HEK293 (cell line): ENCODE results near the gene PAPSS1.

Experiments
- CTCF ChIA-PET: fragments of 350-600 bp; formaldehyde crosslinking; extraction: SDS; loops from one replicate; lab custom pipeline; 2021; ENCODE audit warnings: antibody characterized with exemption; lab: Yijun Ruan, JAX
- POLR2A ChIA-PET: fragments of 300-600 bp; formaldehyde crosslinking; extraction: SDS; loops from one replicate; lab custom pipeline; 2020; ENCODE audit warnings: antibody characterized with exemption, inconsistent platforms; lab: Yijun Ruan, JAX
- H3K27ac ChIP-seq: fragments of 200-500 bp; sonication (Bioruptor generic); 2 replicates; pipeline ENCODE4 v1.5.1; 2014; ENCODE audit warnings: low read depth, low read length, control low read depth, inconsistent platforms; ENCODE audit errors: extremely low read depth
- H3K36me3 ChIP-seq, 2 experiments: fragments of 200-500 bp in 1 of 2; sonication (Bioruptor generic) in 1 of 2; 1 replicate in 1 of 2; 2 replicates in 1 of 2; pipeline ENCODE4 v1.5.1; 2014 to 2017; ENCODE audit warnings: inconsistent platforms in 2 of 2, low read length in 2 of 2; ENCODE audit not compliant: control insufficient read depth in 2 of 2, insufficient read depth in 1 of 2
- H3K4me1 ChIP-seq: fragments of 200-500 bp; sonication (Bioruptor generic); 2 replicates; pipeline ENCODE4 v1.5.1; 2014; ENCODE audit warnings: mild to moderate bottlenecking, low read length, inconsistent platforms; ENCODE audit not compliant: control insufficient read depth, insufficient read depth
- H3K4me3 ChIP-seq: 2 replicates; pipeline ENCODE4 v1.5.1; 2011; ENCODE audit warnings: low read depth, mild to moderate bottlenecking, control low read depth, low read length, moderate library complexity
- H3K9me3 ChIP-seq: fragments of 200-500 bp; sonication (Bioruptor generic); 2 replicates; pipeline ENCODE4 v1.5.1; 2014; ENCODE audit warnings: low read depth, low read length, inconsistent platforms; ENCODE audit not compliant: control insufficient read depth, insufficient read depth
- GLIS2 ChIP-seq: fragments of 450-650 bp; formaldehyde crosslinking; IDR thresholded peaks from 2 replicates; pipeline ENCODE4 v1.5.1; 2016; ENCODE audit warnings: missing biosample characterization, missing genetic modification characterization
- HOXD13 ChIP-seq: sonication (generic); formaldehyde crosslinking; IDR thresholded peaks from 2 replicates; pipeline ENCODE4 v1.8.0; 2022; ENCODE audit warnings: missing genetic modification reagents, borderline replicate concordance
- KLF16 ChIP-seq: fragments of 450-650 bp; formaldehyde crosslinking; IDR thresholded peaks from 2 replicates; pipeline ENCODE4 v1.5.1; 2017; ENCODE audit warnings: missing biosample characterization, missing genetic modification characterization
- OVOL3 ChIP-seq: fragments of 450-650 bp; formaldehyde crosslinking; IDR thresholded peaks from 2 replicates; pipeline ENCODE4 v1.5.1; 2016; ENCODE audit warnings: missing biosample characterization, missing genetic modification characterization
- TCF7L2 ChIP-seq: IDR thresholded peaks from 2 replicates; pipeline ENCODE4 v1.6.1; 2011; ENCODE audit warnings: low read depth, mild to moderate bottlenecking, inconsistent platforms, low read length, moderate library complexity, borderline replicate concordance
- ZBTB1 ChIP-seq: fragments of 450-650 bp; formaldehyde crosslinking; IDR thresholded peaks from 2 replicates; pipeline ENCODE4 v1.5.1; 2016; ENCODE audit warnings: missing biosample characterization, missing genetic modification characterization
- ZBTB17 ChIP-seq: fragments of 450-650 bp; formaldehyde crosslinking; IDR thresholded peaks from 2 replicates; pipeline ENCODE4 v1.5.1; 2016; ENCODE audit warnings: missing biosample characterization, missing genetic modification characterization
- ZBTB49 ChIP-seq: fragments of 450-650 bp; formaldehyde crosslinking; IDR thresholded peaks from 2 replicates; pipeline ENCODE4 v1.5.1; 2016; ENCODE audit warnings: missing biosample characterization, missing genetic modification characterization, low read depth
- ZEB2 ChIP-seq: fragments of 450-650 bp; formaldehyde crosslinking; IDR thresholded peaks from 2 replicates; pipeline ENCODE4 v1.5.1; 2016; ENCODE audit warnings: missing biosample characterization, missing genetic modification characterization
- ZFP37 ChIP-seq: fragments of 450-650 bp; formaldehyde crosslinking; IDR thresholded peaks from 2 replicates; pipeline ENCODE4 v1.5.1; 2016; ENCODE audit warnings: missing biosample characterization, missing genetic modification characterization
- ZNF133 ChIP-seq: fragments of 450-650 bp; formaldehyde crosslinking; IDR thresholded peaks from 2 replicates; pipeline ENCODE4 v1.5.1; 2016; ENCODE audit warnings: missing biosample characterization, missing genetic modification characterization
- ZNF157 ChIP-seq: fragments of 450-650 bp; formaldehyde crosslinking; IDR thresholded peaks from 2 replicates; pipeline ENCODE4 v1.5.1; 2016; ENCODE audit warnings: missing biosample characterization, missing genetic modification characterization
- ZNF174 ChIP-seq: fragments of 450-650 bp; formaldehyde crosslinking; IDR thresholded peaks from 2 replicates; pipeline ENCODE4 v1.5.0; 2017; ENCODE audit warnings: missing biosample characterization, mild to moderate bottlenecking, missing genetic modification characterization
- ZNF214 ChIP-seq: fragments of 450-650 bp; formaldehyde crosslinking; IDR thresholded peaks from 2 replicates; pipeline ENCODE4 v1.5.1; 2017; ENCODE audit warnings: missing biosample characterization, mild to moderate bottlenecking, missing genetic modification characterization, borderline replicate concordance
- ZNF274 ChIP-seq, 2 experiments: fragments of 200-500 bp in 1 of 2; fragments of 450-650 bp in 1 of 2; sonication (Bioruptor generic) in 1 of 2; formaldehyde crosslinking in 1 of 2; IDR thresholded peaks; 2 replicates each; pipeline versions ENCODE4 v1.5.1 to v1.6.1; 2014 to 2016; ENCODE audit warnings: borderline replicate concordance in 1 of 2, inconsistent platforms in 1 of 2, low read length in 1 of 2, missing biosample characterization in 1 of 2, missing genetic modification characterization in 1 of 2
- ZNF350 ChIP-seq: fragments of 450-650 bp; formaldehyde crosslinking; IDR thresholded peaks from 2 replicates; pipeline ENCODE4 v1.5.0; 2017; ENCODE audit warnings: missing biosample characterization, mild to moderate bottlenecking, missing genetic modification characterization
- ZNF433 ChIP-seq: fragments of 450-650 bp; formaldehyde crosslinking; IDR thresholded peaks from 2 replicates; pipeline ENCODE4 v1.5.1; 2016; ENCODE audit warnings: missing biosample characterization, missing genetic modification characterization, low read depth
- ZNF518A ChIP-seq: fragments of 450-650 bp; formaldehyde crosslinking; conservative IDR thresholded peaks from 2 replicates; pipeline ENCODE4 v1.5.1; 2016; ENCODE audit warnings: low read depth, missing biosample characterization, missing genetic modification characterization
- ZNF521 ChIP-seq: fragments of 450-650 bp; formaldehyde crosslinking; IDR thresholded peaks from 2 replicates; pipeline ENCODE4 v1.5.1; 2017; ENCODE audit warnings: missing biosample characterization, mild to moderate bottlenecking, missing genetic modification characterization
- ZNF529 ChIP-seq: fragments of 450-650 bp; formaldehyde crosslinking; IDR thresholded peaks from 2 replicates; pipeline ENCODE4 v1.5.1; 2017; ENCODE audit warnings: missing genetic modification characterization, missing biosample characterization; ENCODE audit not compliant: insufficient replicate concordance
- ZNF555 ChIP-seq: fragments of 450-650 bp; formaldehyde crosslinking; conservative IDR thresholded peaks from 2 replicates; pipeline ENCODE4 v1.5.1; 2017; ENCODE audit warnings: missing biosample characterization, mild to moderate bottlenecking, missing genetic modification characterization, inconsistent platforms
- ZNF560 ChIP-seq: fragments of 450-650 bp; formaldehyde crosslinking; IDR thresholded peaks from 2 replicates; pipeline ENCODE4 v1.5.1; 2017; ENCODE audit warnings: missing biosample characterization, missing genetic modification characterization, borderline replicate concordance
- ZNF623 ChIP-seq: fragments of 450-650 bp; formaldehyde crosslinking; IDR thresholded peaks from 2 replicates; pipeline ENCODE4 v1.5.1; 2016; ENCODE audit warnings: missing biosample characterization, missing genetic modification characterization
- ZNF670 ChIP-seq: fragments of 450-650 bp; formaldehyde crosslinking; IDR thresholded peaks from 2 replicates; pipeline ENCODE4 v1.5.1; 2016; ENCODE audit warnings: missing biosample characterization, missing genetic modification characterization, low read depth
- ZNF785 ChIP-seq: fragments of 450-650 bp; formaldehyde crosslinking; IDR thresholded peaks from 2 replicates; pipeline ENCODE4 v1.5.1; 2016; ENCODE audit warnings: missing biosample characterization, missing genetic modification characterization
- ZNF791 ChIP-seq: fragments of 450-650 bp; formaldehyde crosslinking; IDR thresholded peaks from 2 replicates; pipeline ENCODE4 v1.5.1; 2016; ENCODE audit warnings: missing biosample characterization, missing genetic modification characterization
- ZNF837 ChIP-seq: fragments of 450-650 bp; formaldehyde crosslinking; IDR thresholded peaks from 2 replicates; pipeline ENCODE4 v1.5.1; 2016; ENCODE audit warnings: missing biosample characterization, missing genetic modification characterization
- TF ChIP-seq, protein P1 (sequence below): fragments of 450-650 bp; formaldehyde crosslinking; optimal IDR thresholded peaks from 2 replicates; pipeline ENCODE3; 2016; ENCODE audit warnings: missing biosample characterization, mild to moderate bottlenecking, missing genetic modification characterization

PAPSS1 gene

DNA sequence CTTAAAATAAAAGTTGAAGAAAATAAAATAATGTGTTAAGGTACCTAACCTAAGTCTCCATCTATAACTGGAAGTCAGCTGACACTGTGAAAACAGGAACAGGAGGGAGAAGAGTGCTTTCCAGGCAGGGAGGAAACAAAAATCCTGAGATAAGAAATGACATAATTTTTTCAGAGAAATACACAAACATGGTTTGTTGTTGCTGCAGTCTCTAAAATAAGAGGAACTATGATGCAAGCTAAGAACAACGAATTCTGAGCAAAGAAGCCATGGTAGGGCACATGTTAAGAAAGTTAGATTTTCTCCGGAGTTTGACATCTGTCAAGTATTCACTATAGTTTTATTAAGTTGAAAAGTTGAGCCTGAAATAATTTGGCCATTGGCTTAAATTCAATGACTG is 26.9 kb downstream of the PAPSS1 start:
- POLR2A ChIA-PET = no interaction called here
- no peak overlapping the region for H3K4me3 ChIP-seq
- no peak for TF ChIP-seq TCF7L2
- TF ChIP-seq ZEB2 (tag by site-specific recombination) = no peak
- no peak for TF ChIP-seq ZNF837
- TF ChIP-seq ZBTB49 (tag by site-specific recombination) = no peak
- no peak for TF ChIP-seq ZBTB17 (tag by site-specific recombination)
- no peak for TF ChIP-seq ZBTB1
- TF ChIP-seq ZNF623 (tag by site-specific recombination) = no peak
- TF ChIP-seq ZNF529 (tag by site-specific recombination) = no peak
- no peak for TF ChIP-seq ZNF157
- CTCF ChIA-PET = no interaction called here
- H3K27ac ChIP-seq = no peak overlapping the region
- H3K9me3 ChIP-seq = no peaks in the 10 kb centered on the region
- H3K4me1 ChIP-seq = no peaks in the 10 kb centered on the region
- no peaks in the 10 kb centered on the region for H3K36me3 ChIP-seq

- H3K4me3 ChIP-seq = no peak overlapping the region
- no peak overlapping the region for H3K27ac ChIP-seq
- no peak for TF ChIP-seq ZNF133
- no peak for TF ChIP-seq KLF16 (tag by site-specific recombination)
- no peak for TF ChIP-seq ZNF521 (tag by site-specific recombination)
- TF ChIP-seq ZFP37 = no peak
- no peak for TF ChIP-seq ZNF274 (IDR thresholded peaks at IDR 0.05; ENCODE audit: low read length)
- no peak for TF ChIP-seq ZNF274 (tag by site-specific recombination; IDR thresholded peaks at IDR 0.05; ENCODE audit: borderline replicate concordance)
- no peak for TF ChIP-seq ZNF350 (tag by site-specific recombination)
- TF ChIP-seq ZNF785 (tag by site-specific recombination) = no peak
- TF ChIP-seq ZNF433 (tag by site-specific recombination) = no peak
- TF ChIP-seq ZNF555 (tag by site-specific recombination) = no peak
- no peak for TF ChIP-seq ZNF518A (tag by site-specific recombination)
- no peak for TF ChIP-seq GLIS2
- no peak for TF ChIP-seq ZNF670 (tag by site-specific recombination)
- no peak for TF ChIP-seq HOXD13 (CRISPR knock-in tag)
- no peak for TF ChIP-seq OVOL3 (tag by site-specific recombination)
- no peak for TF ChIP-seq ZNF214 (tag by site-specific recombination)
- no peak for TF ChIP-seq ZNF791 (tag by site-specific recombination)
- TF ChIP-seq, protein P1, sequence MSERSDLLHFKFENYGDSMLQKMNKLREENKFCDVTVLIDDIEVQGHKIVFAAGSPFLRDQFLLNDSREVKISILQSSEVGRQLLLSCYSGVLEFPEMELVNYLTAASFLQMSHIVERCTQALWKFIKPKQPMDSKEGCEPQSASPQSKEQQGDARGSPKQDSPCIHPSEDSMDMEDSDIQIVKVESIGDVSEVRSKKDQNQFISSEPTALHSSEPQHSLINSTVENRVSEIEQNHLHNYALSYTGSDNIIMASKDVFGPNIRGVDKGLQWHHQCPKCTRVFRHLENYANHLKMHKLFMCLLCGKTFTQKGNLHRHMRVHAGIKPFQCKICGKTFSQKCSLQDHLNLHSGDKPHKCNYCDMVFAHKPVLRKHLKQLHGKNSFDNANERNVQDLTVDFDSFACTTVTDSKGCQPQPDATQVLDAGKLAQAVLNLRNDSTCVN (tag by site-specific recombination) = no peak
- no peak for TF ChIP-seq ZNF174 (tag by site-specific recombination)
- no peak for TF ChIP-seq ZNF560
- CTCF ChIA-PET = no interaction called here
- no peaks in the 10 kb centered on the region for H3K4me1 ChIP-seq
- H3K36me3 ChIP-seq = no peaks in the 10 kb centered on the region
- POLR2A ChIA-PET = no interaction called here
- no peaks in the 10 kb centered on the region for H3K9me3 ChIP-seq
These were observed 27.8 kb downstream of the PAPSS1 start for GRCh38 chr4:107692202-107692601.
